ENCODE data around the gene VPS37B.

The VPS37B gene

GRCh38 chr12:122872815-122873361 is 23.0 kb downstream of the VPS37B start:
- no peaks in the 10 kb centered on the region for H3K9me3 ChIP-seq (ENCODE audit: insufficient read depth, low read length)
- H3K4me3 ChIP-seq (ENCODE audit: insufficient read length, low read depth) = no peak overlapping the region
- peaks cover 24% of the 10 kb centered on the region for H3K4me1 ChIP-seq (ENCODE audit: insufficient read depth, insufficient read length)

GRCh38 chr12:122871851-122872780 is 23.8 kb downstream of the VPS37B start:
- DNase-seq (ENCODE audit: low read depth, low spot score) = peak; percentile 100
- H3K4me1 ChIP-seq (ENCODE audit: insufficient read depth, insufficient read length) = peaks cover 24% of the 10 kb centered on the region
- H3K9ac ChIP-seq (ENCODE audit: insufficient read length, low read depth) = no peak overlapping the region
- peak overlapping the region; percentile 16 for H3K4me3 ChIP-seq (ENCODE audit: insufficient read length, low read depth)
- peaks cover 83% of the 10 kb centered on the region for H3K27me3 ChIP-seq (ENCODE audit: insufficient read depth, insufficient read length)
- TF ChIP-seq ZNF274 (IDR thresholded peaks at IDR 0.05; ENCODE audit: low read depth, low read length) (no peak), SUZ12 (IDR thresholded peaks at IDR 0.05; ENCODE audit: extremely low read depth, insufficient read depth, insufficient read length) (peak; percentile 88)
- peaks cover 43% of the 10 kb centered on the region for H3K36me3 ChIP-seq (ENCODE audit: insufficient read depth, insufficient read length, low read length)
- H3K9me3 ChIP-seq (ENCODE audit: insufficient read depth, low read length) = no peaks in the 10 kb centered on the region

More at GRCh38 chr12:122872815-122873361, 23.0 kb downstream of the VPS37B start:
- DNase-seq (ENCODE audit: low read depth, low spot score) = no peak
- Histone ChIP-seq H3K27me3 (ENCODE audit: insufficient read depth, insufficient read length) (peaks cover 90% of the 10 kb centered on the region), H3K36me3 (ENCODE audit: insufficient read depth, insufficient read length, low read length) (peaks cover 39% of the 10 kb centered on the region), H3K9ac (ENCODE audit: insufficient read length, low read depth) (no peak overlapping the region)
- TF ChIP-seq ZNF274 (IDR thresholded peaks at IDR 0.05; ENCODE audit: low read depth, low read length) = no peak
- no peak for TF ChIP-seq YY1 (IDR thresholded peaks at IDR 0.05; ENCODE audit: insufficient read depth, insufficient read length)

GRCh38 chr12:122870867-122871664 is 24.9 kb downstream of the VPS37B start:
- Histone ChIP-seq H3K9me3 (ENCODE audit: insufficient read depth, low read length) (no peaks in the 10 kb centered on the region), H3K36me3 (ENCODE audit: insufficient read depth, insufficient read length, low read length) (peaks cover 51% of the 10 kb centered on the region), H3K4me1 (ENCODE audit: insufficient read depth, insufficient read length) (peaks cover 24% of the 10 kb centered on the region), H3K27me3 (ENCODE audit: insufficient read depth, insufficient read length) (peaks cover 72% of the 10 kb centered on the region), H3K4me3 (ENCODE audit: insufficient read length, low read depth) (no peak overlapping the region), H3K9ac (ENCODE audit: insufficient read length, low read depth) (no peak overlapping the region)
- TF ChIP-seq YY1 (IDR thresholded peaks at IDR 0.05; ENCODE audit: insufficient read depth, insufficient read length) = no peak
- TF ChIP-seq ZNF274 (IDR thresholded peaks at IDR 0.05; ENCODE audit: low read depth, low read length) = no peak
- TF ChIP-seq SUZ12 (IDR thresholded peaks at IDR 0.05; ENCODE audit: extremely low read depth, insufficient read depth, insufficient read length) = no peak
- DNase-seq (ENCODE audit: low read depth, low spot score) = no peak

- Histone ChIP-seq H3K9ac (ENCODE audit: insufficient read length, low read depth) (no peak overlapping the region), H3K4me3 (ENCODE audit: insufficient read length, low read depth) (no peak overlapping the region), H3K36me3 (ENCODE audit: insufficient read depth, insufficient read length, low read length) (peaks cover 59% of the 10 kb centered on the region), H3K27me3 (ENCODE audit: insufficient read depth, insufficient read length) (peaks cover 67% of the 10 kb centered on the region), H3K9me3 (ENCODE audit: insufficient read depth, low read length) (no peaks in the 10 kb centered on the region), H3K4me1 (ENCODE audit: insufficient read depth, insufficient read length) (peaks cover 24% of the 10 kb centered on the region)
- TF ChIP-seq ZNF274 (IDR thresholded peaks at IDR 0.05; ENCODE audit: low read depth, low read length) = no peak
- no peak for DNase-seq (ENCODE audit: low read depth, low spot score)
Measured at GRCh38 chr12:122870163-122870842, 25.6 kb downstream of the VPS37B start.

- TF ChIP-seq ZNF274 (IDR thresholded peaks at IDR 0.05; ENCODE audit: low read depth, low read length) (no peak), YY1 (IDR thresholded peaks at IDR 0.05; ENCODE audit: insufficient read depth, insufficient read length) (no peak), SUZ12 (IDR thresholded peaks at IDR 0.05; ENCODE audit: extremely low read depth, insufficient read depth, insufficient read length) (no peak)
- Histone ChIP-seq H3K9me3 (ENCODE audit: insufficient read depth, low read length) (no peaks in the 10 kb centered on the region), H3K4me1 (ENCODE audit: insufficient read depth, insufficient read length) (peaks cover 24% of the 10 kb centered on the region), H3K27me3 (ENCODE audit: insufficient read depth, insufficient read length) (peaks cover 60% of the 10 kb centered on the region), H3K9ac (ENCODE audit: insufficient read length, low read depth) (no peak overlapping the region), H3K4me3 (ENCODE audit: insufficient read length, low read depth) (no peak overlapping the region), H3K36me3 (ENCODE audit: insufficient read depth, insufficient read length, low read length) (peaks cover 68% of the 10 kb centered on the region)
- DNase-seq (ENCODE audit: low read depth, low spot score) = no peak
Measured at GRCh38 chr12:122869207-122869973, 26.5 kb downstream of the VPS37B start.

GRCh38 chr12:122868471-122869177 is 27.3 kb downstream of the VPS37B start:
- Histone ChIP-seq H3K9ac (ENCODE audit: insufficient read length, low read depth) (no peak overlapping the region), H3K36me3 (ENCODE audit: insufficient read depth, insufficient read length, low read length) (peaks cover 72% of the 10 kb centered on the region), H3K9me3 (ENCODE audit: insufficient read depth, low read length) (no peaks in the 10 kb centered on the region), H3K4me1 (ENCODE audit: insufficient read depth, insufficient read length) (peaks cover 21% of the 10 kb centered on the region), H3K4me3 (ENCODE audit: insufficient read length, low read depth) (no peak overlapping the region), H3K27me3 (ENCODE audit: insufficient read depth, insufficient read length) (peaks cover 52% of the 10 kb centered on the region)
- DNase-seq (ENCODE audit: low read depth, low spot score) = no peak
- TF ChIP-seq ZNF274 (IDR thresholded peaks at IDR 0.05; ENCODE audit: low read depth, low read length) = no peak
- TF ChIP-seq YY1 (IDR thresholded peaks at IDR 0.05; ENCODE audit: insufficient read depth, insufficient read length) = no peak
- TF ChIP-seq SUZ12 (IDR thresholded peaks at IDR 0.05; ENCODE audit: extremely low read depth, insufficient read depth, insufficient read length) = no peak
